Activated CD8-positive, alpha-beta memory T cell treated with anti-CD3 and anti-CD28 coated beads, Interleukin-2, amount 50 U/mL, for 24 hours (primary cell): ENCODE data around the gene ZNF226.
A peak's percentile ranks its signal among the peaks of the same experiment; 100 is the strongest.
"Not testable (repeated sequence)": the region's sequence is repeated elsewhere in the genome, so short reads cannot be mapped to it uniquely, and the experiment has no call there.

Experiments used
- DNase-seq: peaks from one replicate; pipeline ENCODE4 v3.0.0-alpha.2; 2020; ENCODE audit errors: extremely low read depth

Gene ZNF226

DNA sequence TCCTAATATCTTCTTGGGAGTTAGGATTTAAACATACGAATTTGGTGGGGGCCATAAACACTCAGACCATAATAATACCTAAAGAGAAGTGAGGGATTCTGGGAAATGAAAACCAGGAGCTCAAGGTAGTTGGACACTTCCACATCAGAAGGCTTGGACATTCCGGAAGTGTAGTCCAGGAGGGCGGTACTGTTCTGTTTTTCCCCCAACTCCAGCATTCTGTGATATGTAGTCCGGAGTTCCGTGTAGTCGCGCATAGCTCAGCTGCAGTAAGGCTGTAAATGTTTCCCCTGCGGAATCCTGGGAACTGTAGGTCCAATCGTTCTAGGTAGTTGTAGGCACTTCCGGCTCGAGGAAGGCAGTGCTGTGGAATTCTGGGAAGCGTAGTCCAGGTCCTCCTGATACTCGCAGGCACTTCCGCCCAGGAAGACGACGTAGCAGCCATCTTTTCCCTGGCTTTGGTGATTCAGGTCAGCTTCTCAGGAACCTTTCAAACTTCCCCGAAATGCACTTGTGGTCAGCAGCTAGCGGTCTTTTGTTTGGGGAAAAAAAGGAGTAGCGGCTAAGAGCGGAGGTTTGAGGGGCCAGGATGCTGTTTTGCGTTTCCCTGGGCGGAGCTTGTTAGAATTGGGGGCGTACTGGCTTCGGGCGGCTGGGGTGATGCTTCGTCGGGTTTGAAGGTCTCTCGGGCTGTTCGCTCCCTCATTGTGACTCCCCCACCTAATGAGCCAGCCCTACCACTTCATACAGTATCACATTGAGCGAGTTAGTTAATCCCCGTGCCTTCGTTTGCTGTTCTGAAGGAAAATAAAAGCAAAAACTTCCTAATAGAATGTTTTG is at the start of gene ZNF226:
ZNF226 (plus strand) TSS at position 428 of the 840 bp plus-strand sequence. CDS start 4,981 bp downstream, outside the sequence.
- DNase-seq = peak; percentile 69

DNA sequence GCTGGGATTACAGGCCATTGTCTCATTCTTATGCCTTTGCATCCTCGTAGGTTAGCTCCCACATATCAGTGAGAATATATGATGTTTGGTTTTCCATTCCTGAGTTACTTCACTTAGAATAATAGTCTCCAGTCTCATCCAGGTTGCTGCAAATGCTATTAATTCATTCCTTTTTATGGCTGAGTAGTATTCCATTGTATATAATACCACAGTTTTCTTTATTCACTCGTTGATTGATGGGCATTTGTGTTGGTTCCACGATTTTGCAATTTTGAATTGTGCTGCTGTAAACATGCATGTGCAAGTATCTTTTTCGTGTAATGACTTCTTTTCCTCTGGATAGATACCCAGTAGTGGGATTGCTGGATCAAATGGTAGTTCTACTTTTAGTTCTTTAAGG is 43.7 kb upstream of the ZNF226 start:
- DNase-seq = not testable (repeated sequence)

DNA sequence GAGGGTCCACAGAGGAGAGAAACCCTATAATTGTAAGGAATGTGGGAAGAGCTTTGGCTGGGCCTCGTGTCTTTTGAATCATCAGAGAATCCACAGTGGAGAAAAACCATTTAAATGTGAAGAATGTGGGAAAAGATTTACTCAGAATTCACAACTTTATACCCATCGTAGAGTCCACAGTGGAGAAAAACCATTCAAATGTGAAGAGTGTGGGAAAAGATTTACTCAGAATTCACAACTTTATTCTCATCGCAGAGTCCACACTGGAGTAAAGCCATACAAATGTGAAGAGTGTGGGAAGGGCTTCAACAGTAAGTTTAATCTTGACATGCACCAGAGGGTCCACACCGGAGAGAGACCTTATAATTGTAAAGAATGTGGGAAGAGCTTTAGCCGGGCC is 32.9 kb upstream of the ZNF226 start:
- no peak for DNase-seq

DNA sequence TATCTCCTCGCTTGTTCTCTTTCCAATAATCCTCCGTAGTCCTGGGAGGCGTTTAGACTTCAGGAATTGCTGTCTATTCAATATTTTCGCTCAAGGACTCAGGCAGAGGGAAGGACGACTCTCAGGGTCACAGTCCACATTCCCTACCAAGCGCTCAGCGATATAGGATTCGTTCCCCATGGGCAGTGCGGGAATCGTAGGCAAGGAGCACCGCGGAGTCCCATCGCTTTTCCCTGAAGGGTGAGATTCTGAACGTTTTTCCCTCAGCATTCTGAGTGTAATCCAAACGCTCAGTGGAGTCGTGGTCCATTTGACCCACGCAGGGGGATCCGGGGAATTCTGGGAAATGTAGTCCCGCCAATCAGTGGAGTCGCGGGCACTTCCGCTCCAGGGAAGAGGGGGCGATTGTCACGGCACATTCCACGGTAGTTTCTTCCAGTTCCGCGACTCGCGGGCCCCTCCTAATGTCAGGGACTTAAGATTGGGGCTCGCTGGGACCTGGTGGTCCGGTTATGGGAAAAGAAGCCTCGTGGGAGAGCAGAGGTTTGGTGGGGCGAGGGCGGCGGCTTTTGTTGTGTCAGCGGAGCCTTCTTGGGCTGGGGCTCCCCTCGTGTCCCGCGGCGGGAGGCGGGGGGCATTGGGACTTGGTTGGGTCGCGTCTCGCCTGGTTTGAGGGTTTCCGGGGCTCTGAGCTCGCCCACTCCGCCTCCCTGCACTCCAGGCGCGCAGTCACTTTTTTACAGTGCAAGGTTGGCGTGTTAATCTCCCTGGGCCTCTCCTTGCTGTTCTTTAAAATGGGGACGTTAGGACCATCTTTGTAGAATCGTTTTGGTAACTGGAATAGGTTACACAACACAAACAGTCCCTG is 23.5 kb upstream of the ZNF226 start, which contains the start of gene ZNF234:
ZNF234 (plus strand) TSS at position 364 of the 868 bp plus-strand sequence. CDS start 3,079 bp downstream, outside the sequence.
- DNase-seq = peak; percentile 51

DNA sequence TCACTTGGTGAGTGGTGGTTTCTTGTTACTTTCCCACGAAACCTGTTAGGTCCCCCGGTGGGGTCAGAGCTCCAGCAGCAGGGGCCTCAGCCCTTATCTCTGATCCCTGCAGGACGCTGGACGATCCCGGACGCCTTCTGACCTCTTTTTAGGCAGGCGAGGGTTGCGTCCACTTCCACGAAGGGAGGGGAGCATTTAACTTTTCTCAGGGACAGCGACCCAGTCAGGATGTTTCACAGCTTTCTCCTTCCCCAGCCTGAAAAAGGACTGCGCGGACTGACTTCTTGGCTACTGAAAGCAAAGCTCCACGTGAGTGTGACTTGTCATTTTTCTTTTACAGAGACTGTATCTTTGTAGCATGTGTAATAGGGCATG is 22.9 kb upstream of the ZNF226 start:
- no peak for DNase-seq

DNA sequence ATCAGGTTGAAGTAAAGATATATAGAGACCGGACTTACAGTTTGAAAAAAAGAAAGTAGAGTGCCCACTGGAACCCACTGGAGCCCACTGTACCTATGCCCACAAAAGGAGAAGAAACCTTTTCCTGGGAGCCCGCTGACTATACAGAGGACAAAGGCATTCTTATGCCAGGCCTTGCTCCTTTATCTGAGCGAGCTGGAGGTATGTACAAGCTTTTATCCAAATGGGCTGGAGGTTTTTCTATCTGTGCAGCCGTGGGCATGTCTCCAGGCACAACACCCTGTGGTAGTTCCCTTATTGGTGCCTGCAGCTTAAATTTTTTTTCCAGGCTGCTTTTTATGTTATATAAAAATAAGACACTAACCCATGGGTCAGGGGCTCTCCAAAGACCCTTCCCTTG is 15.1 kb upstream of the ZNF226 start:
- no peak for DNase-seq

DNA sequence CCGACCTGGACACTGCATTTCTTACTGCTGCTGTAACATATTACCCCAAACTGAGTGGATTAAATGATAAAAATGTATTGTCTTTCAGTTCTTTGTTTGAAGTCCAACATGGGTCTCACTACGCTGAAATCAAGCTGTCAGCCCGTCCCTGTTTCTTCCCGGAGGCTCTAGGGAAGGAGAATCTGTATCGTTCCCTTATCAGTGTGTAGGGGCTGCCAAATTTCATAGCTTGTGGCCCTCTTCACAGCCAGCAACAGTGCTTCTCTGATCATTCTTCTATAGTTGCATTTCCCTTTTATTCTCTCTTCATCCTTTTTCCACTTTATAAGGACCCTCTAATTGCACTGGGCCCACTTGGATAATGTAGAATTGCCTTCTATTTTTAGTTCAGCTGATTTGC is 13.4 kb upstream of the ZNF226 start:
- DNase-seq = no peak

DNA sequence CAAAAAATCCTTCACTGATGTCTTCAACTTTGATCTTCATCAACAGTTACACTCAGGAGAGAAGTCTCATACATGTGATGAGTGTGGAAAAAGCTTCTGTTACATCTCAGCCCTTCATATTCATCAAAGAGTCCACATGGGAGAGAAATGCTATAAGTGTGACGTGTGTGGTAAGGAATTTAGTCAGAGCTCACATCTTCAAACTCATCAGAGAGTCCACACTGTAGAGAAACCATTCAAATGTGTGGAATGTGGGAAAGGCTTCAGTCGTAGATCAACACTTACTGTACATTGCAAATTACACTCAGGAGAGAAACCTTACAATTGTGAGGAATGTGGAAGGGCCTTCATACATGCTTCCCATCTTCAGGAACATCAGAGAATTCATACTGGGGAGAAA is 8.4 kb upstream of the ZNF226 start:
- DNase-seq = no peak

DNA sequence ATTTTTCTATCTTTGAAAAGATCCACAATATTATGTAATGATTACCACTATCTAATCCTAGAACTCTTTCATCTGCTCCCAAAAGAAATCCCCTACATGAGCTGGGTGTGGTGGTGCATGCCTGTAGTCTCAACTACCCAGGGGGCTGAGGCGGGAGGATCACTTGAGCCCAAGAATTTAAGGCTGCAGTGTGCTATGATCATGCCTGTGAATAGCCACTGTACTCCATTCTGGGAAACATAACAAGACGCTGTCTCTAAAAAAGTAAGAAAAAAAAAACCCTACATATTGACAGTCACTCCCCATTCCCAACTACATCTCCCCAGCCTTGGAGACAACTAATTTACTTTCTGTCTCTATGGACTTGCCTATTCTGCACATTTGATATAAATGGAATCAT is 1.1 kb upstream of the ZNF226 start:
- no peak for DNase-seq

DNA sequence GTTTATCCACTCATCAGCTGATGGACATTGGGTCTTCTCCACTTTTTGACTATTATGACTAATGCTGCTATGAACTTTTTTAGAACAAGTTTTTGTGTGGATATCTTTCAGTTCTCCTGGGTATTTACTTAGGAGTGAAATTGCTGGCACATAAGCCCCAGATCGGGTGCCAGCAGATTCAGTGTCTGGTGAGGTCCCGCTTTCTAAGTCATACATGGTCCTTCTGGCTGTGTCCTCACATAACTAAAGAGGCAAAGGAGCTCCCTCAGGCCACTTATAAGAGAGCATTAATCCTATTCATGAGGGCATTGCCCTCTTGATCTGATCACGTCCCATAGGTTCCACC is 600 bp upstream of the ZNF226 start:
- no peak for DNase-seq

DNA sequence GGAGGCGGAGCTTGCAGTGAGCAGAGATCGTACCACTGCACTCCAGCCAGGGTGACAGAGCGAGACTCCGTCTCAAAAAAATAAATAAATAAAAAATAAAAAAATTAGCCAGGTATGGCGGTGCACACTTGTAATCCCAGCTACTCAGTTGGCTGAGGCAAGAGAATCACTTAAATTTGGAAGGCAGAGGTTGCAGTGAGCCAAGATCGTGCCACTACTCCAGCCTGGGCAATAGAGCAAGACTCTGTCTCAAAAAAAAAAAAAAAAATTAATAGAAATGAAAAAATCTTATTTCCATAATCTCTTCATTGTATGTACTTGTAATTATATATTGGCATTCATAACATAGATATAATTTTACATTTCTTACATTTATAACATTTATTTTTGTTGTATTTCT is 5.8 kb downstream of the ZNF226 start:
- DNase-seq = not testable (repeated sequence)

DNA sequence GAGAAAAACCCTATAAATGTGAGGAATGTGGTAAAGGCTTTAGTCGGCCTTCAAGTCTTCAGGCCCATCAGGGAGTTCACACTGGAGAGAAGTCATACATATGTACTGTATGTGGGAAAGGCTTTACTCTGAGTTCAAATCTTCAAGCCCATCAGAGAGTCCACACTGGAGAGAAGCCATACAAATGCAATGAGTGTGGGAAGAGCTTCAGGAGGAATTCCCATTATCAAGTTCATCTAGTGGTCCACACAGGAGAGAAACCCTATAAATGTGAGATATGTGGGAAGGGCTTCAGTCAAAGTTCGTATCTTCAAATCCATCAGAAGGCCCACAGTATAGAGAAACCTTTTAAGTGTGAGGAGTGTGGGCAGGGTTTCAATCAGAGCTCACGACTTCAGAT is 11.7 kb downstream of the ZNF226 start:
- DNase-seq = no peak

DNA sequence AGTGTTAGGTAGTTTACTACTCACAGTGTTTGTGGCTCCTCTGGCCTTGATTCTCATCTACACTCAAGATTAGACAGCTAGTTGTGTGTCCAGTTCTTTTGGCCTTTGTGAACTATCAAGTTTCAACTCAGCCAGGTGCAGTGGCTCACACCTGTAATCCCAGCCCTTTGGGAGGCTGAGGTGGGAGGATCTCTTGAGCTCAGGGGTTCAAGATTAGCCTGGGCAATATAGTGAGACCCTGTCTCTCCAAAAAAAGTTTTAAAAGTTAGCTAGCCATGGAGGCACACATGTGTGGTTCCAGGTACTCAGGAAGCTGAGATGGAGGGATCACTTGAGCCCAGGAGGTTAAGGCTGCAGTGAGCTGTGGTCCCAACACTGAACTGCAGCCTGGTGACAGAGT is 16.1 kb downstream of the ZNF226 start:
- DNase-seq = no peak

DNA sequence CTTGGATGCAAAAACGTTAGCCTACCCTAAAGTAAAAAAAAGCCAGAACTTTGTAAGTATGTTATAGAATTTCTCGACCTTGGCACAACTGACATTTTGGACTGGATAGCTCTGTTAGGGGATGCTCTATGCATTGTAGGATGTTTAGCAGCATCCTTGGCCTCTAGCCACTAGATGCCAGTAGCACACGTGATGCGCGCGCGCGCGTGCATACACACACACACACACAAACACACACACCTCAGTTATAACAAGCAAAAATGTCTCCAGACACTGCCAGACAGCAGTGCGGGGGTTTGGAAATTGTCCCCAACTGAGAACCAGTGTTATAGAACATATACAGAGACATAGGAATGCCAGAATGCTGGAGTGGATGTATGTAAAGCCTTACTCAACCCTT is 17.2 kb downstream of the ZNF226 start:
- DNase-seq = no peak

DNA sequence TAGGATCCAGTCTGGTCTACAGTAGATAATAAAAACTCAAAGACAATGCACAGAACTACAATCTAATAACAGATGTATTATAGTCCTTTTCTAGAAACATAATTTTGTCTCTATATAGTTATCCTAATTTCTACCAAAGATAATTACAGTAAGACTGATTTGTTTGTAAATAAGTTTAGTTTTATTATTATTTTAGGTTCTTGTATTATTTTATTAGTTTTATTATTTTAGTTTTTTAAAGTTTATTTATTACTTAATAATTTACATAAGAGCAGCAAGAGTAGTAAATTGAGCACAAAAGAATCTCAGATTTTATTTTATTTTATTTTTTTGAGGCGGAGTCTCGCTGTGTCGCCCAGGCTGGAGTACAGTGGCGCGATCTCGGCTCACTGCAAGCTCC is 25.1 kb downstream of the ZNF226 start:
- no peak for DNase-seq

DNA sequence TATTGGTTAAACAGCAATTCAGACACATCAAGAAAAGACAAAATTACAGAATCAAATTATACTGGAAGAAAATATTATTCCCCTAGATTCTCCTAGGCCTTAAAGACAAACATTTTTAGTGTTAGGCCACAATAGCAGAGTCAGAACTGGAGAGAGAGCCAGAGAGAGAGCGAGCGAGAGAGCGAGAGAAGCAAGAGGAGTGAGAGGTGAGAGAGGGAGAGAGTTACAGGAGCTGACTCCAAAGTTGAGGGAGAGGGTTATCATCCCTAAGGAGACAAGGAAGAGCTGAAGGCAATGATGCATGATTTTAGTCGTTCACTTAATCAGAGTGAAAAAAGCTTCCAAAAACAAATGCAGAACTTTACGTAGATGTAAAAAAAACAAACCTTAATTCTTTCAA is 27.2 kb downstream of the ZNF226 start:
- DNase-seq = no peak

DNA sequence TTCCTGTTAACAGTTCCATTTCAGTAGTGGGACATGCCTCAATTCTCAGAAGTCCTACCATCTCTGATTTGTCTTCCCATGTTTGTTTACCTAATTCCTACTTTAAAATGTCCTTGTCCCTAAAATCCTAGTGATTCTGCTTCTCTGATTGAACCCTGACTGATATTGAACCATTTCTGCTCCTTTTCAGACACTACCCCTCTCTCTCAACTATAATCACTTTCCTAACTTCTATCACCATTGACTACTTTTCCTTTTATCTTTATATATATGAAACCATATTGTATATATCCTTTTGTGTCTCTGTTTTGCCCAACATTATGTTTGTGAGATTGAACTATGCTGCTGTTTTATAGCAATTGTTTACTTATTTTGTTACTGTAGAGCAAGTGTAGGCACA is 31.9 kb downstream of the ZNF226 start:
- no peak for DNase-seq

DNA sequence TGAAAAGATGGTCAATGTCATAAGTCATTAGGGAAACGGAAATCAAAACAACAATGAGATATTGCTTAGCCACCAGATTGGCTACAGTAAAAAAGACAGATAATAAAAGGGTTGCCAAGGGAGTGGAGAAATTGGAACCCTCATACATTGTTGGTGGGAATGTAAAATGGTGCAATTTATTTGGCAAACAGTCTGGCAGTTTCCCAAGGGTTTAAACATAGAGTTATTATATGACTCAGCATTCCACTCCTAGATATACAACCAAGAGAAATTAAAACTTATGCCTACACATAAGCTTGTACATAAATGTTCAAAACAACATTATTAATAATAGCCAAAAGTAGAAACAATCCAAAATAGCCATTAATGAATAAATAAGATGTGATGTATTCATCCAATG is 37.6 kb downstream of the ZNF226 start:
- no peak for DNase-seq

DNA sequence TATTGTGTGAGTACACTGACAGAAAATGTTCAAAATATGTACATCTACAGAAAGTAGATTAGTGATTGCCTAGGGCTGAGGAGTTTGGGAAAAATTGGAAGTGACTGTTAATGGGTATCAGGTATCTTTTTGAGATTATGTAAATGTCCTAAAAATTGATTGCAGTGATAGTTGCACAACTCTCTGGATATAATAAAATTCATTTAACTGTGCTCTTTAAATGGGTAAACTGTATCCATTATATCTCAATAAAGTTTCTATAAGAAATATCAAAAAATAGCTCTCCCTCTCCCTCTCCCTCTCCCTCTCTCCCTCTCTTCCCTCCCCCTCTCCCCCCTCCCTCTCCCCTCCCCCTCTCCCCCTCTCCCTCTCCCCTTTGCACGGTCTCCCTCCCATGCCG is 38.1 kb downstream of the ZNF226 start:
- DNase-seq = no peak

DNA sequence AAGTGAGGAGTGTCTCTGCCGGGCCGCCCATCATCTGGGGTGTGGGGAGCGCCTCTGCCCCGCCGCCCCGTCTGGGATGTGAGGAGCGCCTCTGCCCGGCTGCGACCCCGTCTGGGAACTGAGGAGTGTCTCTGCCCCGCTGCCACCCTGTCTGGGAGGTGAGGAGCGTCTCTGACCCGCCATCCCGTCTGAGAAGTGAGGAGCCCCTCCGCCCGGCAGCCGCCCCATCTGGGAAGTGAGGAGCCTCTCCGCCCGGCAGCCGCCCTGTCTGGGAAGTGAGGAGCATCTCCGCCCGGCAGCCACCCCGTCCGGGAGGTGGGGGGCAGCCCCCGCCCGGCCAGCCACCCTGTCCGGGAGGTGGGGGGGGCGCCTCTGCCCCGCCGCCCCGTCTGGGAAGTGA is 39.0 kb downstream of the ZNF226 start:
- DNase-seq = not testable (repeated sequence)

DNA sequence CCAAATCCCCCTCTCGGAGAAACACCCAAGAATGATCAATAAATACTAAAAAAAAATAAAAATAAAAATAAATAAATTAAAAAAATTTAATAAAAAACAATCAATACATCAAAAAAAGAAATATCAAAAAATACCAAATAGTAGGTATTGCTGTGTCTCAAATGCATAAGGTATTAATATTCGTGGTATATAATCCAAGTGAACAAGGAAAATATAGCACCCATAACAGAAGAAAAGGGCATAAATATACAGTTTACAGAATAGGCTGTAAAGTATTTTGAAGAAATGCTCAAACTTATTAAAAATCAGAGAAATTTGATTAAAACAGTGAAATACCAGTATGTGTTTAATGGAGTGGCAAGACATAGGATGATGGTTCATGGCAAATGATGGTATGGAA is 39.9 kb downstream of the ZNF226 start:
- no peak for DNase-seq

DNA sequence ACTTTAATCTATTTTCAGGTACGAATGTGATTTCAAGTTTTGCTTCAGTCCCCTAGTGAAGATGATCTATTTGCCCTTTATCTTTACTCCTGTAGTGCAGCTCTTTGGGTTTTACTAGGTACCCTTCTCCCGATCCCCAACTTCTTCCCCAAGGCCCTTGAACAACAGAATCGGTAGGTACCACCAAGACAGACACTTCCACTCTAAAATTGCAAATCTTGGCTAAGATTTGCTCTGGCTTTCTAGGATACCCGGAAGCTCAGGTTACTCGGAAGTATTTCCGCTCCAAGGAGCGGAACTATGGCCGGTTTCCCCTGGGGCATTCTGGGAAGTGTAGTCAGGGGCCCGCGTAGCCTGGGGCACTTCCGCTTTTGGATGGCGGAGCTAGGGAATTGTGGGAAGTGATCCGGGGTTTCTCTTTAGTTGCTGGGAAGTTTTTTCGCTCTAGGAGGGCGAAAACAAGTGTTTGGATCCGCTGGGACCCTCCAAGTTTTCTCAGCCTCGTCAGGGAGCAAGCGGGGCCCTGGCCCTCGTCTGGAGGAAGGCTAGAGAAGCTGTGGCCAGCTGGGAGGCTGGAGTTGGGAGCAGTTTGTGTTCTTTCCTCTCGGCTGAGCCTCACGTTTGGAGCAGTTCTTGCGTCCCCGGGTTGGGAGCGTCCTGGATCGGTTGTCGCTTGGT is 42.4 kb downstream of the ZNF226 start:
- DNase-seq = peak; percentile 68
